ENCODE measurements around the gene IAH1. TPM values are rescaled to one million over a fixed set of nuclear protein-coding genes. Genes with fewer than 3 reads are reported as not detected.
A peak's percentile ranks its signal among the peaks of the same experiment; 100 is the strongest.

Gene IAH1
- total RNA-seq, 2 experiments from 2014 or later = 73.6 to 73.9 TPM

DNA sequence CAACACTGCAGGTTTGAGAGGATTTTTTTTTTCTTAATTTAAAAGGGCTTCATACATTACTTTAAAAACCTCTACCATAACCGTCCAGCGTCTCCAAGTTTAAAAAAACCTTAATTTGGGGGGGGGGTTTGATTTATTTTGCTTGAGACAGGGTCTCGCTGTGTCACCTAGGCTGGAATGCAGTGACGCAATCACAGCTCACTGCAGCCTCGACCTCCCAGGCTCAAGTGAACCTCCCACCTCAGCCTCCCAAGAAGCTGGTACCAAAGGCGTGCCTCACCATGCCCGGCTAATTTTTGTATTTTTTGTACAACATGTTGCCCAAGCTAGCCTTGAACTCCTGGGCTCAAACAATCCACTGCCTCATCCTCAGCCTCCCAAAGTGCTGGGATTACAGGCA lies 44.4 kb downstream of the IAH1 start:
- Mint-ChIP-seq H3K27ac (no peak overlapping the region), H3K4me1 (no peaks in the 10 kb centered on the region), H3K27me3 (no peaks in the 10 kb centered on the region), H3K36me3 (peaks cover 34% of the 10 kb centered on the region), H3K4me3 (no peak overlapping the region), H3K9me3 (no peaks in the 10 kb centered on the region)
- DNase-seq = no peak
- POLR2A ChIA-PET = no interaction called here
- no peak for ATAC-seq (ENCODE audit: low read depth)

DNA sequence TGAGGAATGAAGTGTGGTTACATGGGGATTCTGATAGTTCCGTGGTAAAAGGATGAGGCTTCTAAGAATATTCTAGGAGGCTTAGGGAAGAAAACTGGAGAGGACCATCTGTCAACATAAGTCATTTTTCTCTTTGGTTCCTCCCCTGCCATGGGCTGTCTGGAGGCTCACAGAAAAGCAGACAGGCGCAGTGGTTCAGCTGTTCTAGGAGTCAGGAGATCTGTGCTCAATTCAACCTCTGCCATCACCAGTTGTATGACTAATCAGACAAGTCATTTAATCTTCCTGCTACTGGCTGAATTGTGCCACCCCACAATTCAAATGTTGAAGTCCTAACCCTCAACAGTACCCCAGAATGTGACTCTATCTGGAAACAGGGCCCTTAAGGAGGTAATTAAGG lies 44.9 kb downstream of the IAH1 start:
- POLR2A ChIA-PET = no interaction called here
- Mint-ChIP-seq H3K4me1 (no peaks in the 10 kb centered on the region), H3K27ac (no peak overlapping the region), H3K9me3 (no peaks in the 10 kb centered on the region), H3K4me3 (no peak overlapping the region), H3K27me3 (no peaks in the 10 kb centered on the region), H3K36me3 (peaks cover 35% of the 10 kb centered on the region)
- no peak for ATAC-seq (ENCODE audit: low read depth)
- DNase-seq = no peak

DNA sequence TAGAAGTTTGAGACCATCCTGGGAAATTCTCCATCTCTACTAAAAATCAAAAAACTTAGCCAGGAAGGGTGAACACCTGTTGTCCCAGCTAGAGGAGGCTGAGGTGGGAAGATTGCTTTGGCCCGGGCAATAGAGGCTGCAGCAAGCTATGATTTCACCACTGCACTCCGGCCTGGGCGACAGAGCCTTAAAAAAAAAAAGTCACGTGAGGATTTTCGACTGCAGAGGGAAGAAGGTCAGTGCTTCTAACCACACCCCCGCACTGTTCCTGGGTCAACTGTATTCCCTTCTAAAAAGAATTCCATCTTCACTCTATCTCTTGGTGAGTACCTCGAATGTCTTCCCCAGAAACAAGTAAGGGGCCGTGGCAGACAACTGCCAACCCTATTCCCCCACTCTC lies 49.9 kb downstream of the IAH1 start:
- Mint-ChIP-seq H3K4me1 (peaks cover 2% of the 10 kb centered on the region), H3K36me3 (peaks cover 30% of the 10 kb centered on the region), H3K27ac (no peak overlapping the region), H3K27me3 (no peaks in the 10 kb centered on the region), H3K9me3 (no peaks in the 10 kb centered on the region), H3K4me3 (no peak overlapping the region)
- DNase-seq = no peak
- POLR2A ChIA-PET = no interaction called here
- ATAC-seq (ENCODE audit: low read depth) = no peak

DNA sequence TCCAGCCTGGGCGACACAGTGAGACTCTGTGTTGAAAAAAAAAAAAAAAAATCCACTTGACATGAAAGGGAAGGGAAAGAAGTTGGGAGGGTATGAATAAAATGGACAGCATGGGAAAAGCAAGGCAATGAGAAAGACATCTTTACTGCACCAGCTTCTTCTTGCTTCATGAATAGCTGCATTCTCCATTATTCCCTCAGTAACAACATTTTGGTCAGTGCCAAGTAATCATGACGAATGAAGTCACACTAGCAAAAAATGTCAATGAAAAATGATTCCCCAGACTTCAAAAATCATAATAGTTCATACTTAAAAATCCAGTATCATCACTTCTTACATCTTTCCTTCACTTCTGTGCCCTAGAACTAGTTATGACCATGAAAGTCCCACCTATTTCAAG lies 50.9 kb downstream of the IAH1 start:
- Mint-ChIP-seq H3K9me3 (no peaks in the 10 kb centered on the region), H3K4me3 (no peak overlapping the region), H3K36me3 (peaks cover 28% of the 10 kb centered on the region), H3K27me3 (no peaks in the 10 kb centered on the region), H3K4me1 (peaks cover 2% of the 10 kb centered on the region), H3K27ac (no peak overlapping the region)
- POLR2A ChIA-PET = no interaction called here
- no peak for DNase-seq
- ATAC-seq (ENCODE audit: low read depth) = no peak

DNA sequence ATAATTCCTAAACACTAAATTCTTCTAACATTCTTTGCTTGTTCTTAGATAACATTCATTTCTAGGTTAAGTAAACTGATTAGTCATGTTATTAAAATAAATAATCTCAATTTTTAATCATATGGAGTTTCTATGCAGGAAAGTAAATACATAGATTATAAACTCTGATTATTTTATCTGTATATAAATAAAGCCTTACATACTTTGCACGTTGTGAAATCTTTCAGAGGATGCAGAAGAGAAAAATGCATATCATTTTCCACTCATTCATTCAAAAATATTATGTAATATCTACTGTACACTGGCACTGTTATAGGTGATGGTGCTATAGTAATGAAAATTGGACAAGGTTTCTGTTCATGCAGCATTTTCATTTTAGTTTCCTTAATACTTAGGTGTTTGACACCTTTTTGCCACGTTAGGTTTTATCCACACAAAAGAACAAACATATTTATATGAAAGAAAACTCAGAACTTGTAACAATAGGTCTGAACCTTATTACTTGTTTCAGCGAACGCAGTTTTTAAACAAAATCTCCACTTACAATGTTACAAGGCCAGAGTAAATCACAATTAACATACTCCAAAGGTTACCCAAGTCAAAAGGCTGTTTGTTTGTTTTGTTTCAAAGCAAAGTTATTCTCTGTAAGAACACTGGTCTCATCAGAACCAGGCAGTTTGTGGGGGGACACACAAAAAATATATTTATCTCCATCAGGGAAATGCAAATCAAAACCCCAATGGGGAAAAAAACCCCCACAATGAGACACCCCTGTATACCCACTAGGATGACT lies 53.8 kb downstream of the IAH1 start:
- ATAC-seq (ENCODE audit: low read depth) (no peak), DNase-seq (no peak)
- peaks cover 24% of the 10 kb centered on the region for H3K36me3 Mint-ChIP-seq
- H3K27me3 Mint-ChIP-seq = no peaks in the 10 kb centered on the region
- no peak overlapping the region for H3K4me3 Mint-ChIP-seq
- H3K27ac Mint-ChIP-seq = no peak overlapping the region
- POLR2A ChIA-PET = no interaction called here
- H3K9me3 Mint-ChIP-seq = no peaks in the 10 kb centered on the region
- H3K4me1 Mint-ChIP-seq = peaks cover 2% of the 10 kb centered on the region

DNA sequence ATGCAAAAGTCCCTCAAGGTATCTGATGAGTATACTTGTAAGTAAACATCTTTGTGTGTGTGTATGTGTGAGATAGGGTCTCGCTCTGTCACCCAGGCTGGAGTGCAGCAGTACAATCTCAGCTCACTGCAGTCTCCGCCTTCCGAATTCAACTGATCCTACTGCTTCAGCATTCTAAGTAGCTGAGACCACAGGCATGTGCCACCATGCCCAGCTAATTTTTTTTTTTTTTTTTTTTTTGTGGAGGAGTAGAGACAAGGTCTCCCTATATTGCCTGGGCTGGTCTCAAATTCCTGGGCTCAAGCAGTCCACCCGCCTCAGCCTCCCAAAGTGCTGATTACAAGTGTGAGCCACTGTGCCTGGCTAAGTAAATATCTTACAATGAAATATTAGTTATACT lies 58.1 kb downstream of the IAH1 start:
- no peaks in the 10 kb centered on the region for H3K9me3 Mint-ChIP-seq
- H3K27me3 Mint-ChIP-seq = no peaks in the 10 kb centered on the region
- peaks cover 14% of the 10 kb centered on the region for H3K36me3 Mint-ChIP-seq
- H3K4me3 Mint-ChIP-seq = no peak overlapping the region
- H3K4me1 Mint-ChIP-seq = peaks cover 13% of the 10 kb centered on the region
- POLR2A ChIA-PET = interaction anchor here (2.0 kb wide), 1 partner anchor 23 kb away, joined by 11 read pairs; the partner anchor contains the start of gene ADAM17
- DNase-seq = no peak
- ATAC-seq (ENCODE audit: low read depth) = no peak
- no peak overlapping the region for H3K27ac Mint-ChIP-seq

DNA sequence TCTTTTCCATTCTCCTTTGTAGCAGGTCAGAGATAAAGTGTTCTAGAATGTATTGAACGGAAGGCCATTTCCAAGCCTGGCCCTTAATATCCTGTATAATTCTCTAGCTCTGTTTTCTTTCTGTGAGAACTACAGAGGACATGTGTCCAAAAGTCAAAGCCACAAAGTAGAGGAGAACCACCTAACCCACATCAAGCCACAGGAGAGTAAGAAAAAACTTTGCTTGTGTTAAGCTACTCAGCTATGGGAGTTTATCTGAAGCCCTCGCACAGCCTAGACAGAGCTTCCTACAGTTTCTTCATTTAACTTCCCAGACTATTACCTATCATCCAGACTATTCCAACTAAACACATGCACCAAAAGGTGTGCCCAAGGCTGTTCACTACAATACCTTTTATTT lies 59.3 kb downstream of the IAH1 start:
- no peaks in the 10 kb centered on the region for H3K27me3 Mint-ChIP-seq
- no peaks in the 10 kb centered on the region for H3K9me3 Mint-ChIP-seq
- ATAC-seq (ENCODE audit: low read depth) (peak; percentile 73), DNase-seq (no peak)
- no peak overlapping the region for H3K4me3 Mint-ChIP-seq
- no peak overlapping the region for H3K27ac Mint-ChIP-seq
- POLR2A ChIA-PET = interaction anchor here (1.4 to 2.0 kb wide), 2 partner anchors 9 to 22 kb away, joined by 3 to 11 read pairs; partner anchors contain the start of gene ADAM17
- peaks cover 14% of the 10 kb centered on the region for H3K36me3 Mint-ChIP-seq
- H3K4me1 Mint-ChIP-seq = peaks cover 16% of the 10 kb centered on the region

DNA sequence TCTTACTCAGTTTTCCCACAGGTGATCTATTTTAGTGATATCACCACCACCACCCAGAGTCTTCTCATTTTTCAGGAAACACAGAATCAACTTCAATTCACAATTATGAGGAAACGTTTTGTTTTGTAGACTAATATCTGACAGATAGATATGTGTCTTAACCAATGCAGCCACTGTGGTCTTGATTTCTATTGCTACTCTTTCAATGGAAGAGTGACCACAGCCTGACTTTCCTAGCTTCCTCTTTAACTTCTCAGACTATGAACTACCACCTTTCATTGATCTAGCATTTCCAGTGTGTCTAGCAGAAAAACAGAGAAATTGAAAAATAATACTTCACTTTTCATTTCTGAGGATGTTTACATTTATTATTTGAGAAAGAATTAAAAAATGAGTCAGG lies 60.8 kb downstream of the IAH1 start:
- H3K9me3 Mint-ChIP-seq = no peaks in the 10 kb centered on the region
- H3K27me3 Mint-ChIP-seq = no peaks in the 10 kb centered on the region
- H3K36me3 Mint-ChIP-seq = peaks cover 10% of the 10 kb centered on the region
- ATAC-seq (ENCODE audit: low read depth) (no peak), DNase-seq (no peak)
- POLR2A ChIA-PET = interaction anchor here (0.6 kb wide), 1 partner anchor 21 kb away, joined by 3 read pairs; the partner anchor contains the start of gene ADAM17
- peaks cover 17% of the 10 kb centered on the region for H3K4me1 Mint-ChIP-seq
- no peak overlapping the region for H3K27ac Mint-ChIP-seq
- no peak overlapping the region for H3K4me3 Mint-ChIP-seq

DNA sequence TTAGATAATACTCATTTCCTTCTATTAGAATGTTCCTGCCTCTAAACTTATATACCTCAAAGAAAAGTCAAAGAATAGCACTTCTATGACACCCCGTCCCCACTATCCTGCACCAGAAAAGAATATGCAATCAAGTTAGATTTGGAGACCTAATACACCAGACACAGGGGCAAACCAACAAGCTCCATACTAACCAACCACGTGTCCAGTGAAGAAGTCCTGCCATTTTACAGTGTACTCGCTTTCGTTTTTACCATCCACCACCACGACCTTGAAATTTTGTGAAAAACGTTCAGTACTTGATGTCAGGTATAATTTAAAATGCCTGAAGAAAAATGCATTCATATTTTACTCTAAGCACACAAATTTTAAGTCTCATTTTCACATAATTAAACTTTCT lies 62.2 kb downstream of the IAH1 start:
- Mint-ChIP-seq H3K27ac (no peak overlapping the region), H3K27me3 (no peaks in the 10 kb centered on the region), H3K4me1 (peaks cover 20% of the 10 kb centered on the region), H3K36me3 (peaks cover 14% of the 10 kb centered on the region), H3K9me3 (no peaks in the 10 kb centered on the region), H3K4me3 (no peak overlapping the region)
- no peak for DNase-seq
- ATAC-seq (ENCODE audit: low read depth) = no peak
- POLR2A ChIA-PET = interaction anchor here (1.1 kb wide), 1 partner anchor 63 kb away, joined by 3 read pairs; no protein-coding TSS in a partner anchor

DNA sequence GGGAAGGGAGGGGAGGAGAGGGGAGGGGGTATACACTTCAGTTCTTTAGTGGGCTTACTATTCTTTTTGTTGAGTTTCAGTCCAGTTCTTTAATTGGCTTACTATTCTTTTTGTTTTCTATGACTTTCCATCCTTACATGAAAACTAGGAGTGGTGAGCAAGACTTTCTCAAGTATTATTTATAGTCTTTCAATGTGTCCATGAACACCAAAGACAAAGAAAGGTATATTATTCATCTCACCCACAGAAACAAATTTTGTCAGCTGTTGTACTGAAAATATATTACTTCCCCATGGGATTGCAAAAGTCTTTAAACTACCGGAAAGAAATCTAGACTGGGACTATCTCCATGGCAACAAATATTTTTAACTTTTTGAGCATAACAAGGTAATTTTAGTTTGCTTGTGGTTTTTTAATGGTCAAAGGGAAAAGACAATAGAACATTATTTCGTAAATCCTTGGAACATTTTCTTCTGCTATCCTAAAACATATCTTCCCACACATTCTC lies 63.7 kb downstream of the IAH1 start:
- no peaks in the 10 kb centered on the region for H3K9me3 Mint-ChIP-seq
- POLR2A ChIA-PET = interaction anchor here (1.7 to 2.3 kb wide), 2 partner anchors 18 to 25 kb away, joined by 5 to 7 read pairs; partner anchors contain the start of gene ADAM17
- H3K4me1 Mint-ChIP-seq = peaks cover 21% of the 10 kb centered on the region
- H3K27ac Mint-ChIP-seq = no peak overlapping the region
- peaks cover 11% of the 10 kb centered on the region for H3K36me3 Mint-ChIP-seq
- ATAC-seq (ENCODE audit: low read depth) (no peak), DNase-seq (no peak)
- no peak overlapping the region for H3K4me3 Mint-ChIP-seq
- H3K27me3 Mint-ChIP-seq = no peaks in the 10 kb centered on the region

Other genes with a start within 250 kb of the IAH1 start
- gene ITGB1BP1, start 51.0 kb upstream of the IAH1 start, total RNA-seq = 100 to 1,000 TPM; 104 to 122 TPM
- gene CPSF3, start 50.9 kb upstream of the IAH1 start, total RNA-seq = 10 to 100 TPM; 43.3 to 48.0 TPM
- gene ADAM17, start 81.3 kb downstream of the IAH1 start, total RNA-seq = 10 to 100 TPM; 24.7 to 25.3 TPM
- 100 to 1,000 TPM; 191 to 216 TPM for gene YWHAQ, start 156.4 kb downstream of the IAH1 start, total RNA-seq